Smooth muscle cell (in vitro differentiated cells): ENCODE results near the gene CLDN15. TPM values are rescaled to one million over a fixed set of nuclear protein-coding genes. Genes with fewer than 3 reads are reported as not detected.
"Not testable (repeated sequence)": the region's sequence is repeated elsewhere in the genome, so short reads cannot be mapped to it uniquely, and the experiment has no call there.

Experiments used
- DNase-seq: peaks from one replicate; lab custom pipeline; 2025; ENCODE audit not compliant: unreplicated experiment; lab: John Stamatoyannopoulos, UW
- H2AFZ ChIP-seq: fragments of 200-600 bp; sonication (generic); 2 replicates; pipeline ENCODE4 v1.6.0; 2016; ENCODE audit warnings: antibody characterized with exemption, low read depth, mild to moderate bottlenecking
- H3F3A ChIP-seq: fragments of 200-600 bp; sonication (generic); 2 replicates; pipeline ENCODE4 v1.6.0; 2017; ENCODE audit warnings: antibody characterized with exemption, low read depth
- H3K27ac ChIP-seq: fragments of 200-600 bp; sonication (generic); 2 replicates; pipeline ENCODE4 v1.5.1; 2016; ENCODE audit warnings: low read depth, mild to moderate bottlenecking
- H3K27me3 ChIP-seq: fragments of 200-600 bp; sonication (generic); 2 replicates; pipeline ENCODE4 v1.6.1; 2016; ENCODE audit warnings: low read depth, mild to moderate bottlenecking
- H3K36me3 ChIP-seq: fragments of 200-600 bp; sonication (generic); 2 replicates; pipeline ENCODE4 v1.5.1; 2016; ENCODE audit warnings: low read depth
- H3K4me1 ChIP-seq: fragments of 200-600 bp; sonication (generic); 2 replicates; pipeline ENCODE4 v1.5.1; 2016; ENCODE audit warnings: low read depth
- H3K4me2 ChIP-seq: fragments of 200-600 bp; sonication (generic); 2 replicates; pipeline ENCODE4 v1.6.0; 2016; ENCODE audit warnings: mild to moderate bottlenecking
- H3K4me3 ChIP-seq: fragments of 200-600 bp; sonication (generic); 2 replicates; pipeline ENCODE4 v1.5.1; 2016; ENCODE audit warnings: mild to moderate bottlenecking
- H3K79me2 ChIP-seq: fragments of 200-600 bp; sonication (generic); 2 replicates; pipeline ENCODE4 v1.6.0; 2016; ENCODE audit warnings: low read depth, mild to moderate bottlenecking
- H3K9ac ChIP-seq: fragments of 200-600 bp; sonication (generic); 2 replicates; pipeline ENCODE4 v1.6.0; 2016; ENCODE audit warnings: low read depth
- H3K9me3 ChIP-seq: fragments of 200-600 bp; sonication (generic); replicated peaks from 2 replicates; pipeline ENCODE4 v1.5.1; 2016; ENCODE audit warnings: low read depth
- H4K20me1 ChIP-seq: fragments of 200-600 bp; sonication (generic); 2 replicates; pipeline ENCODE4 v1.6.0; 2016; ENCODE audit warnings: low read depth
- WGBS: methylation state at CpG from one replicate; pipeline ENCODE4 v1.1.7; 2016; ENCODE audit warnings: low lambda C conversion rate; 5-methylcytosine and 5-hydroxymethylcytosine counted together
- polyA plus RNA-seq: library from polyadenylated mRNA; unstranded; fragments of >200 nt; fragmentation: Nextera tagmentation; extraction: Ambion mirVana; gene quantifications from 2 replicates; pipeline ENCODE4 v1.2.1, GENCODE V29; 2016
- total RNA-seq: library from RNA; depleted of rRNA; stranded (reverse); fragments of >200 nt; gene quantifications from 2 replicates; pipeline ENCODE4 v1.2.3, GENCODE V29; 2014
- TF ChIP-seq, protein P1 (sequence below): fragments of 200-600 bp; sonication (generic); IDR thresholded peaks from 2 replicates; pipeline ENCODE4 v1.5.1; 2017; ENCODE audit warnings: borderline replicate concordance, mild to moderate bottlenecking, antibody characterized with exemption; ENCODE audit not compliant: insufficient read depth, poor library complexity, severe bottlenecking

CLDN15 gene, protein sequence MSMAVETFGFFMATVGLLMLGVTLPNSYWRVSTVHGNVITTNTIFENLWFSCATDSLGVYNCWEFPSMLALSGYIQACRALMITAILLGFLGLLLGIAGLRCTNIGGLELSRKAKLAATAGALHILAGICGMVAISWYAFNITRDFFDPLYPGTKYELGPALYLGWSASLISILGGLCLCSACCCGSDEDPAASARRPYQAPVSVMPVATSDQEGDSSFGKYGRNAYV
- total RNA-seq (4.0 and 12.2 TPM in 2 replicates), polyA plus RNA-seq (3.0 and 8.7 TPM in 2 replicates)

DNA sequence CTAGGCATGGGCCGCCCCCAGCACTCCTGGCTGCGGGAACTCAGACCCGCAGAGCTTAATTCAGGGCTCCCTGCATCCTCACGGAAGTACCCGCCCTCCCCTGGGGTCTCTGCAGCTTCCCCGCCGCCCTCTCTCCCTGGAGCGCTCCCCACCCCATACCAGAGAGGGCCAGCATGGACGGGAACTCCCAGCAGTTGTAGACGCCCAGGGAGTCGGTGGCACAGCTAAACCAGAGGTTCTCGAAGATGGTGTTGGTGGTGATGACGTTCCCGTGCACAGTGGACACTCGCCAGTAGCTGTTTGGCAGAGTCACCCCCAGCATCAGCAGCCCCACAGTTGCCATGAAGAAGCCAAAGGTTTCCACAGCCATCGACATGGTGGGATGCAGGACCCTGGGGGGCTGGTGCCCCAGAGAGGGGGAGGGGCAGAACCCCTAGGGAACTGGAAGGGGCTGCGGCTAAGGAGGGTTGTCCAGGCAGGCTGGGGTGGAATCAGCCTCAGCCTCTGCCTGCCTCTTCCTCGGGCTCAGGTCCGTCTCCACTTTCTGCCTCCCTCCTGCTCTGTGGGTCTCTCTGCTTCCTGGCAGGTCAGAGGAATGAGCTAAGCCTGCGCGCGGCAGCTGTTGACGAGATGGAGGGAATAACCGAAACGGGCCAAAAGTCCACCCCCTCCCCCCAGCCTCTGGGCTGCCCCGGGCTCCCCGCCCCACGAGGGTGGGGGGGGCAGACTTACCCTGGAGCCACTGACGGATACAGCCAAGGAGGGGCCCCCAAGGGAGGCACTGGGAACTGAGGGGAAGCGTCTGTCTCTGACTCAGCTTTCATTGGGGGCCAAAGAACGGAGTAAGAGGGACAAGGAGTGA is at the start of gene CLDN15:
TSS of gene CLDN15 (minus strand) at position 597 of the 862 bp plus-strand sequence. CDS start at position 376, 221 bp downstream.
- Histone ChIP-seq H3K4me3 (no peak within 1 kb of the TSS), H3K9ac (no peak within 1 kb of the TSS), H3K79me2 (peaks cover 6% of the 10 kb centered on the region), H3K4me1 (no peaks in the 10 kb centered on the region), H4K20me1 (peaks cover 8% of the 10 kb centered on the region), H3K27ac (no peak within 1 kb of the TSS), H2AFZ (no peak within 1 kb of the TSS), H3F3A (peaks cover 2% of the 10 kb centered on the region), H3K36me3 (no peaks in the 10 kb centered on the region), H3K4me2 (no peak within 1 kb of the TSS), H3K27me3 (no peaks in the 10 kb centered on the region), H3K9me3 (no peaks in the 10 kb centered on the region)
- 93% methylated on average over 25 of the region's 31 CpGs for WGBS
- DNase-seq: no peak
- TF ChIP-seq, protein P1, sequence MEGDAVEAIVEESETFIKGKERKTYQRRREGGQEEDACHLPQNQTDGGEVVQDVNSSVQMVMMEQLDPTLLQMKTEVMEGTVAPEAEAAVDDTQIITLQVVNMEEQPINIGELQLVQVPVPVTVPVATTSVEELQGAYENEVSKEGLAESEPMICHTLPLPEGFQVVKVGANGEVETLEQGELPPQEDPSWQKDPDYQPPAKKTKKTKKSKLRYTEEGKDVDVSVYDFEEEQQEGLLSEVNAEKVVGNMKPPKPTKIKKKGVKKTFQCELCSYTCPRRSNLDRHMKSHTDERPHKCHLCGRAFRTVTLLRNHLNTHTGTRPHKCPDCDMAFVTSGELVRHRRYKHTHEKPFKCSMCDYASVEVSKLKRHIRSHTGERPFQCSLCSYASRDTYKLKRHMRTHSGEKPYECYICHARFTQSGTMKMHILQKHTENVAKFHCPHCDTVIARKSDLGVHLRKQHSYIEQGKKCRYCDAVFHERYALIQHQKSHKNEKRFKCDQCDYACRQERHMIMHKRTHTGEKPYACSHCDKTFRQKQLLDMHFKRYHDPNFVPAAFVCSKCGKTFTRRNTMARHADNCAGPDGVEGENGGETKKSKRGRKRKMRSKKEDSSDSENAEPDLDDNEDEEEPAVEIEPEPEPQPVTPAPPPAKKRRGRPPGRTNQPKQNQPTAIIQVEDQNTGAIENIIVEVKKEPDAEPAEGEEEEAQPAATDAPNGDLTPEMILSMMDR: no peak

DNA sequence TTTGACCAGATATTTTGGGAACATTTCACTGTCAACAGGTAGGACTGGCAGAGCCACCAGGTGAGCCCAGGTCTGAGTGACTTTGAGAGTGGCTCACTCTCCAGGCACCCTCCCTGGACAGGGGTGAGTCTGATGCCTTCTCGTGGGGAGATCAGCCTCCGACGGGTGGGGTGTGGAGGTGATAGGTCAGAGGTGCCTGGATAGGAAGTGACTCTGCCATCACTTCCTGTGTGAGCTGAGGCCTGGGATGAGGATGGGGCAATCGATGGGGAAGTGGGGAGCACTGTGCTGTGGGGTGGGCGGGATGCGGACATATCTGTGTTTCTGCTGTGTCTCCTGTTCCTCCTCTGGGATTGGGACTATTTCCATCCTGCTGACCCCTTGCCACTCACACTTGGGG is 49.4 kb upstream of the CLDN15 start:
- no peaks in the 10 kb centered on the region for H3F3A ChIP-seq
- no peak overlapping the region for H3K4me2 ChIP-seq
- no peaks in the 10 kb centered on the region for H3K79me2 ChIP-seq
- H3K27ac ChIP-seq: no peak overlapping the region
- H3K27me3 ChIP-seq: no peaks in the 10 kb centered on the region
- H3K36me3 ChIP-seq: no peaks in the 10 kb centered on the region
- no peaks in the 10 kb centered on the region for H3K4me1 ChIP-seq
- TF ChIP-seq, protein P1: no peak
- WGBS: 90% methylated on average over 6 of the region's 6 CpGs
- H3K9ac ChIP-seq: no peak overlapping the region
- DNase-seq: no peak
- H3K9me3 ChIP-seq: no peaks in the 10 kb centered on the region
- no peak overlapping the region for H3K4me3 ChIP-seq
- H2AFZ ChIP-seq: no peak overlapping the region
- no peaks in the 10 kb centered on the region for H4K20me1 ChIP-seq

DNA sequence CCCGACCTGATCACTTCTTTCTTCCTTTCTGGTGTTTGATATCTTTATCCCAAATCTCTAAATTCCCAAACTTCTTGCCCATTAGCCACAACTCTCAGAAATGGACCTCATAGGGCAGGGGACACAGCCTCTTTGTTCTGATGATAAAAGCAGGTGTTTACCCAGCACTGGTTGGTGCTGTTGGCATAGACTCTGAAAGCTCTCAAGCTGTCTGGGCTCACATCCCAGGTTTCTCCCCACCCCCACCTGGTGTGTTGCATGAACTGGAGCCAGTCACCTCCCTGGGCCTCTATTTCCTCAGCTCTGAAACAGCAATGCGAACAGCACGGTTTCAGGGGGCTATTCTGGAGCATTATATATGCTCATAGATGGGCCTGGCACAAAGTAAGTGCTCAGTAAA is 48.3 kb upstream of the CLDN15 start:
- not testable (repeated sequence) for H3K36me3 ChIP-seq, H4K20me1 ChIP-seq, H3K4me3 ChIP-seq, H3K79me2 ChIP-seq, H3K9me3 ChIP-seq, H3K4me2 ChIP-seq, H2AFZ ChIP-seq, H3K27ac ChIP-seq, H3K4me1 ChIP-seq, H3F3A ChIP-seq, DNase-seq, H3K27me3 ChIP-seq, H3K9ac ChIP-seq
- WGBS: 86% methylated on average over 3 of the region's 3 CpGs

DNA sequence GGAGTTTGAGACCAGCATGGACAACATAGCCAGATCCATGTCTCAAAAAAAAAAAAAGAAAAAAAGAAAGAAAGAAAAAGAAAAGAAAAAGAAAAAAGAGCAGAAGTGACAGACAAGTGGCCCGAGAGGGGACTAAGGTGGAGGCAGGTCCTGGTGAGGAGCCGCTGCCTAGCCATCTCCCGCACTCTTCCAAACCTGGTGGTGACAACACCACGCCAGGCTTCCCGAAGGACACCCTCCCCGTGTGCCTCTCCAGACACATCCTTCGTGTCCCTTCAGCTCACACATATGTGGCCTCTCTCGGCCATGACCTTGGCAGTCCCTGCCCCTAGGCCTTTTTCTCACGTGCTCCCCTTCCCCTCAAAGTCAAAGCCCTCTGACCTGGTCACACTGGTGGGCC is 47.6 kb upstream of the CLDN15 start:
- TF ChIP-seq, protein P1: no peak
- DNase-seq: no peak
- Histone ChIP-seq H3K27me3 (no peaks in the 10 kb centered on the region), H3K4me2 (no peak overlapping the region), H3K9ac (no peak overlapping the region), H3K36me3 (no peaks in the 10 kb centered on the region), H3F3A (no peaks in the 10 kb centered on the region), H4K20me1 (no peaks in the 10 kb centered on the region), H3K4me3 (no peak overlapping the region), H3K27ac (no peak overlapping the region), H3K4me1 (no peaks in the 10 kb centered on the region), H2AFZ (no peak overlapping the region), H3K79me2 (no peaks in the 10 kb centered on the region), H3K9me3 (no peaks in the 10 kb centered on the region)
- 92% methylated on average over 9 of the region's 9 CpGs for WGBS

DNA sequence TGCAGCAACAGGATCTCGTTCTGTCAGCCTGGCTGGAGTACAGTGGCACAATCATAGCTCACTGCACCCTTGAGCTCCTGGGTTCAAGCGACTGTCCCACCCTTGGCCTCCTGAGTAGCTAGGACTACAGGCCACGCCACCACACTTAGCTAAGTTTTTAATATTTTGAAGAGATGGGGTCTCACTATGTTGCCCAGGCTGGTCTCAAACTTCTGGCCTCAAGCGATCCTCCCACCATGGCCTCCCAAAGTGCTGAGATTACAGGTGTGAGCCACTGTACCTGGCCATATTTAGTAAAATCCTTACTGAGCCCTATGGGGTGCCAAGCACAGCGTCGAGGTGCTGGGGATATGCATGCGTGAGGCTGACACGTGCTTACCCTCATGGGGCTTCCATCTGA is 43.3 kb upstream of the CLDN15 start:
- H3K4me1 ChIP-seq, H3K4me3 ChIP-seq, H3K27ac ChIP-seq, H3K36me3 ChIP-seq, H3K9ac ChIP-seq, DNase-seq, H3K9me3 ChIP-seq, H4K20me1 ChIP-seq, H2AFZ ChIP-seq, H3K27me3 ChIP-seq, H3K4me2 ChIP-seq, H3K79me2 ChIP-seq, H3F3A ChIP-seq: not testable (repeated sequence)
- WGBS: 87% methylated on average over 8 of the region's 8 CpGs
